PC-3 (cell line): ENCODE data around the gene CEP126.

Experiments
- EZH2 ChIP-seq: fragments of 300-600 bp; sonication (generic); IDR thresholded peaks from one replicate; pipeline ENCODE4 v1.6.1; 2017; ENCODE audit warnings: antibody characterized with exemption, mild to moderate bottlenecking, low read length; ENCODE audit not compliant: unreplicated experiment
- EZH2phosphoT487 ChIP-seq: fragments of 300-600 bp; sonication (generic); IDR thresholded peaks from 2 replicates; pipeline ENCODE4 v1.6.1; 2018; ENCODE audit warnings: mild to moderate bottlenecking, antibody characterized with exemption, low read length, borderline replicate concordance
- TF ChIP-seq, protein P1 (sequence below): fragments of 300-600 bp; sonication (generic); conservative IDR thresholded peaks from 2 replicates; pipeline ENCODE4 v1.5.1; 2017; ENCODE audit warnings: antibody characterized with exemption, low read depth, mild to moderate bottlenecking, low read length

DNA sequence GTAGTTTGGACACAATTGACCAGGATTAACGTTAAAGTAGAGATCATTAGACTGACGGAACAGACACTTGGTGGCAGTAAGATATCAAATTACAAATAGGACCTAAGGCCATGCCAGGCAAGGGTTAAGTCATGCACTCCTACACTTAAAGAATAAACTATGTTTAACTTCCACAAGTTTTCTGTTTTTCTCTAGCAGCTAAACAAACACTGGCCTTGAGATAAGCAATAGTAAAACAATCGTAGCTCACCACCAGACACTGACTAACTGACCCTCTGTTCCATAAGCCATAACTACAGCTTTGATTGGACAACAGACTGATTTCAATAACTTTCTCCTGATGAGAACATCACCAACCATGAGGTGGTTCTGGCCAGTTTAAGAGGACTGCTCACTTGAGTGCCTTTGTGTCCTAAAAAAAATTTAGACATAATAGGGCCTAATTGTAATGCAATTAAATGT, 2.0 kb upstream of the CEP126 start:
- TF ChIP-seq, protein P1, sequence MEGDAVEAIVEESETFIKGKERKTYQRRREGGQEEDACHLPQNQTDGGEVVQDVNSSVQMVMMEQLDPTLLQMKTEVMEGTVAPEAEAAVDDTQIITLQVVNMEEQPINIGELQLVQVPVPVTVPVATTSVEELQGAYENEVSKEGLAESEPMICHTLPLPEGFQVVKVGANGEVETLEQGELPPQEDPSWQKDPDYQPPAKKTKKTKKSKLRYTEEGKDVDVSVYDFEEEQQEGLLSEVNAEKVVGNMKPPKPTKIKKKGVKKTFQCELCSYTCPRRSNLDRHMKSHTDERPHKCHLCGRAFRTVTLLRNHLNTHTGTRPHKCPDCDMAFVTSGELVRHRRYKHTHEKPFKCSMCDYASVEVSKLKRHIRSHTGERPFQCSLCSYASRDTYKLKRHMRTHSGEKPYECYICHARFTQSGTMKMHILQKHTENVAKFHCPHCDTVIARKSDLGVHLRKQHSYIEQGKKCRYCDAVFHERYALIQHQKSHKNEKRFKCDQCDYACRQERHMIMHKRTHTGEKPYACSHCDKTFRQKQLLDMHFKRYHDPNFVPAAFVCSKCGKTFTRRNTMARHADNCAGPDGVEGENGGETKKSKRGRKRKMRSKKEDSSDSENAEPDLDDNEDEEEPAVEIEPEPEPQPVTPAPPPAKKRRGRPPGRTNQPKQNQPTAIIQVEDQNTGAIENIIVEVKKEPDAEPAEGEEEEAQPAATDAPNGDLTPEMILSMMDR, result peak; percentile 24; the same call in 1 of the 2 replicates
- TF ChIP-seq EZH2 (no peak), EZH2phosphoT487 (no peak)
